ENCODE data around the gene ZNF662.

Gene ZNF662

GRCh38 chr3:42926310-42926709 lies 20.4 kb downstream of the ZNF662 start:
- DNase-seq = no peak
- Histone ChIP-seq H3K4me1 (ENCODE audit: low read length) (no peaks in the 10 kb centered on the region), H4K20me1 (ENCODE audit: insufficient read depth, low read length) (no peaks in the 10 kb centered on the region), H3K27me3 (replicated peaks; ENCODE audit: insufficient read depth, low read length) (no peaks in the 10 kb centered on the region), H3K27ac (ENCODE audit: low read length) (no peak overlapping the region), H3K9me2 (replicated peaks; ENCODE audit: insufficient read depth, low read length) (no peaks in the 10 kb centered on the region), H3K9me3 (replicated peaks; ENCODE audit: insufficient read depth, low read length) (no peaks in the 10 kb centered on the region), H3K4me2 (ENCODE audit: low read depth, low read length) (no peak overlapping the region), H3F3A (ENCODE audit: insufficient read depth, low read length) (no peaks in the 10 kb centered on the region), H2AFZ (ENCODE audit: low read length) (no peak overlapping the region), H3K79me2 (ENCODE audit: low read length) (no peaks in the 10 kb centered on the region), H3K4me3 (ENCODE audit: low read length) (no peak overlapping the region), H3K9ac (ENCODE audit: low read length) (no peak overlapping the region), H3K36me3 (replicated peaks; ENCODE audit: insufficient read depth, low read length) (no peaks in the 10 kb centered on the region)
- TF ChIP-seq EZH2phosphoT487 (IDR thresholded peaks at IDR 0.05; ENCODE audit: low read length) = no peak
- TF ChIP-seq EZH2 (optimal IDR thresholded peaks at IDR 0.05; ENCODE audit: low read depth, low read length) = no peak
- no peak for TF ChIP-seq CTCF (IDR thresholded peaks at IDR 0.05; ENCODE audit: low read length)

GRCh38 chr3:42934111-42934510 lies 28.2 kb downstream of the ZNF662 start:
- no peaks in the 10 kb centered on the region for H3K9me3 ChIP-seq (replicated peaks; ENCODE audit: insufficient read depth, low read length)
- H3K79me2 ChIP-seq (ENCODE audit: low read length) = no peaks in the 10 kb centered on the region
- no peaks in the 10 kb centered on the region for H4K20me1 ChIP-seq (ENCODE audit: insufficient read depth, low read length)

GRCh38 chr3:42934910-42935309 lies 29.0 kb downstream of the ZNF662 start:
- no peak for TF ChIP-seq EZH2phosphoT487 (IDR thresholded peaks at IDR 0.05; ENCODE audit: low read length)
- TF ChIP-seq EZH2 (optimal IDR thresholded peaks at IDR 0.05; ENCODE audit: low read depth, low read length) = no peak
- TF ChIP-seq CTCF (IDR thresholded peaks at IDR 0.05; ENCODE audit: low read length) = no peak
- Histone ChIP-seq H3K27me3 (replicated peaks; ENCODE audit: insufficient read depth, low read length) (no peaks in the 10 kb centered on the region), H3K4me3 (ENCODE audit: low read length) (no peak overlapping the region), H3K4me1 (ENCODE audit: low read length) (no peaks in the 10 kb centered on the region), H3K36me3 (replicated peaks; ENCODE audit: insufficient read depth, low read length) (no peaks in the 10 kb centered on the region), H3K27ac (ENCODE audit: low read length) (no peak overlapping the region), H3K9ac (ENCODE audit: low read length) (no peak overlapping the region), H3K4me2 (ENCODE audit: low read depth, low read length) (no peak overlapping the region), H2AFZ (ENCODE audit: low read length) (no peak overlapping the region), H4K20me1 (ENCODE audit: insufficient read depth, low read length) (no peaks in the 10 kb centered on the region), H3K9me3 (replicated peaks; ENCODE audit: insufficient read depth, low read length) (no peaks in the 10 kb centered on the region), H3K9me2 (replicated peaks; ENCODE audit: insufficient read depth, low read length) (no peaks in the 10 kb centered on the region), H3K79me2 (ENCODE audit: low read length) (no peaks in the 10 kb centered on the region), H3F3A (ENCODE audit: insufficient read depth, low read length) (no peaks in the 10 kb centered on the region)
- DNase-seq = no peak

More at GRCh38 chr3:42934111-42934510, 28.2 kb downstream of the ZNF662 start:
- Histone ChIP-seq H3K9me2 (replicated peaks; ENCODE audit: insufficient read depth, low read length) (no peaks in the 10 kb centered on the region), H3K9ac (ENCODE audit: low read length) (no peak overlapping the region), H3K27me3 (replicated peaks; ENCODE audit: insufficient read depth, low read length) (no peaks in the 10 kb centered on the region), H3K36me3 (replicated peaks; ENCODE audit: insufficient read depth, low read length) (no peaks in the 10 kb centered on the region), H3K4me2 (ENCODE audit: low read depth, low read length) (no peak overlapping the region), H3K4me1 (ENCODE audit: low read length) (no peaks in the 10 kb centered on the region), H3K27ac (ENCODE audit: low read length) (no peak overlapping the region), H3K4me3 (ENCODE audit: low read length) (no peak overlapping the region), H3F3A (ENCODE audit: insufficient read depth, low read length) (no peaks in the 10 kb centered on the region), H2AFZ (ENCODE audit: low read length) (no peak overlapping the region)
- DNase-seq = no peak
- TF ChIP-seq EZH2phosphoT487 (IDR thresholded peaks at IDR 0.05; ENCODE audit: low read length) (no peak), CTCF (IDR thresholded peaks at IDR 0.05; ENCODE audit: low read length) (no peak), EZH2 (optimal IDR thresholded peaks at IDR 0.05; ENCODE audit: low read depth, low read length) (no peak)
